Gastroesophageal sphincter (tissue), 3 donors: ENCODE results near the gene FOLR1.
A peak's percentile ranks its signal among the peaks of the same experiment; 100 is the strongest.

ENCODE experiments used
- POLR2A ChIP-seq, 2 donors: fragments of 450-650 bp; IDR thresholded peaks; one replicate each; pipeline ENCODE4 v1.6.1; 2017; ENCODE audit warnings: antibody characterized with exemption in 2 of 2, mild to moderate bottlenecking in 2 of 2, moderate library complexity in 1 of 2
- POLR2AphosphoS5 ChIP-seq: sonication (generic); formaldehyde crosslinking; IDR thresholded peaks from one replicate; pipeline ENCODE4 v1.6.1; 2017; ENCODE audit warnings: antibody characterized with exemption
- TF ChIP-seq, protein P1 (sequence below), 4 experiments: fragments of 200-600 bp in 2 of 4; fragments of 450-650 bp in 2 of 4; sonication (generic) in 1 of 4; IDR thresholded peaks; one replicate each; pipeline ENCODE4 v1.5.1; 2017 to 2019; ENCODE audit warnings: antibody characterized with exemption in 4 of 4, mild to moderate bottlenecking in 2 of 4, moderate library complexity in 2 of 4

DNA sequence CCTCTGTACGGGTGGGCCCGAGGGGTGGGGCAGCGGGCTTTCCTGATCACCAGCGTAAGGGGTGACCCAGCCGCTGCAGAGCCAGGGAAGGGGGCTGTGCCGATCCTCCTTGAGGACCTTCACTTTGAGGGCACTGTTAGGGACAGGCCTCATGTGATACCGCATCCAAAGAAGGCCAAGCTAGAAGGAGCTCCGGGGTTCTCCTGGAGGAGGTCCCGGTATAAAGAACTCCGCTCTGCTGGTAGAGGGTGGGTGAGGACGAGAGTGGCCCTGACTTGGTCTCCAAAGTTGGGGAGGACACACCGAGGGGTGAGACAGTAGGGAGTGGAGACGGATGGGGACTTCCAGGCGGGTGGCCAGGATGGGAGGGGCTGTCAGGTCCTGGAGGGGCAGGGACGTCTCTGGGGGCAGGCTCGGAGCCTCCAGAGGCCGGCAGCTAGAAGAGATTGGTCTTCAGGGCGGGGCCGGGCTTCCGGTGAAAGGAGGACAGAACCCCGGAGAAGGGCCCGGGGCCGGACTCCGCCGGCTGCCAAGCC lies 47.4 kb downstream of the FOLR1 start:
- TF ChIP-seq POLR2AphosphoS5 = no peak
- TF ChIP-seq POLR2A (IDR thresholded peaks at IDR 0.05) = peak in 1 of 2 donors; percentile 16
- TF ChIP-seq, protein P1, sequence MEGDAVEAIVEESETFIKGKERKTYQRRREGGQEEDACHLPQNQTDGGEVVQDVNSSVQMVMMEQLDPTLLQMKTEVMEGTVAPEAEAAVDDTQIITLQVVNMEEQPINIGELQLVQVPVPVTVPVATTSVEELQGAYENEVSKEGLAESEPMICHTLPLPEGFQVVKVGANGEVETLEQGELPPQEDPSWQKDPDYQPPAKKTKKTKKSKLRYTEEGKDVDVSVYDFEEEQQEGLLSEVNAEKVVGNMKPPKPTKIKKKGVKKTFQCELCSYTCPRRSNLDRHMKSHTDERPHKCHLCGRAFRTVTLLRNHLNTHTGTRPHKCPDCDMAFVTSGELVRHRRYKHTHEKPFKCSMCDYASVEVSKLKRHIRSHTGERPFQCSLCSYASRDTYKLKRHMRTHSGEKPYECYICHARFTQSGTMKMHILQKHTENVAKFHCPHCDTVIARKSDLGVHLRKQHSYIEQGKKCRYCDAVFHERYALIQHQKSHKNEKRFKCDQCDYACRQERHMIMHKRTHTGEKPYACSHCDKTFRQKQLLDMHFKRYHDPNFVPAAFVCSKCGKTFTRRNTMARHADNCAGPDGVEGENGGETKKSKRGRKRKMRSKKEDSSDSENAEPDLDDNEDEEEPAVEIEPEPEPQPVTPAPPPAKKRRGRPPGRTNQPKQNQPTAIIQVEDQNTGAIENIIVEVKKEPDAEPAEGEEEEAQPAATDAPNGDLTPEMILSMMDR (IDR thresholded peaks at IDR 0.05) = no peak
